Measurements from ENCODE around the gene ITPRID2.

ITPRID2 gene

GRCh38 chr2:181891258-181891965 is at the start of gene ITPRID2:
ITPRID2 (plus strand) TSS chr2:181891730; CDS start chr2:181892067, 337 bp downstream.
- peak; percentile 90 for DNase-seq (ENCODE audit: low spot score)

- peak; percentile 64 for DNase-seq (ENCODE audit: low spot score)
Observed at GRCh38 chr2:181844551-181845290, 46.8 kb upstream of the ITPRID2 start.

- DNase-seq (ENCODE audit: low spot score), result no peak
Observed at GRCh38 chr2:181846399-181847197, 44.9 kb upstream of the ITPRID2 start.

GRCh38 chr2:181847198-181847556 is 44.4 kb upstream of the ITPRID2 start:
- no peak for DNase-seq (ENCODE audit: low spot score)

- DNase-seq (ENCODE audit: low spot score), result no peak
Observed at GRCh38 chr2:181847702-181848101, 43.8 kb upstream of the ITPRID2 start.

GRCh38 chr2:181848261-181848886 is 43.2 kb upstream of the ITPRID2 start:
- DNase-seq (ENCODE audit: low spot score), result no peak

- DNase-seq (ENCODE audit: low spot score), result no peak
Observed at GRCh38 chr2:181849601-181850000, 41.9 kb upstream of the ITPRID2 start.

GRCh38 chr2:181850936-181851560 is 40.5 kb upstream of the ITPRID2 start:
- DNase-seq (ENCODE audit: low spot score), result no peak

- DNase-seq (ENCODE audit: low spot score), result no peak
Observed at GRCh38 chr2:181851726-181852125, 39.8 kb upstream of the ITPRID2 start.

- no peak for DNase-seq (ENCODE audit: low spot score)
Observed at GRCh38 chr2:181853696-181854095, 37.8 kb upstream of the ITPRID2 start.

GRCh38 chr2:181857483-181857882 is 34.0 kb upstream of the ITPRID2 start:
- no peak for DNase-seq (ENCODE audit: low spot score)

- no peak for DNase-seq (ENCODE audit: low spot score)
Observed at GRCh38 chr2:181858600-181858999, 32.9 kb upstream of the ITPRID2 start.

GRCh38 chr2:181859123-181859522 is 32.4 kb upstream of the ITPRID2 start:
- DNase-seq (ENCODE audit: low spot score), result no peak

GRCh38 chr2:181859803-181860202 is 31.7 kb upstream of the ITPRID2 start:
- no peak for DNase-seq (ENCODE audit: low spot score)

GRCh38 chr2:181861379-181861778 is 30.2 kb upstream of the ITPRID2 start:
- no peak for DNase-seq (ENCODE audit: low spot score)

GRCh38 chr2:181862583-181863281 is 28.8 kb upstream of the ITPRID2 start:
- DNase-seq (ENCODE audit: low spot score), result no peak

GRCh38 chr2:181872178-181872577 is 19.4 kb upstream of the ITPRID2 start:
- no peak for DNase-seq (ENCODE audit: low spot score)

- no peak for DNase-seq (ENCODE audit: low spot score)
Observed at GRCh38 chr2:181876614-181877063, 14.9 kb upstream of the ITPRID2 start.

GRCh38 chr2:181877181-181877664 is 14.3 kb upstream of the ITPRID2 start:
- DNase-seq (ENCODE audit: low spot score), result no peak

GRCh38 chr2:181878448-181878847 is 13.1 kb upstream of the ITPRID2 start:
- DNase-seq (ENCODE audit: low spot score), result no peak

- DNase-seq (ENCODE audit: low spot score), result no peak
Observed at GRCh38 chr2:181879295-181879694, 12.2 kb upstream of the ITPRID2 start.

Data from globus pallidus (tissue), 1 donor.